GM21447 (cell line): ENCODE data around the gene UBASH3B.

Source experiments
- ATAC-seq: cut with Tn5 transposase; IDR thresholded peaks from one replicate; pipeline ENCODE4 v1.9.1; 2021; ENCODE audit not compliant: unreplicated experiment

The UBASH3B gene

GRCh38 chr11:122754553-122755322 lies 99.2 kb downstream of the UBASH3B start:
- no peak for ATAC-seq

- no peak for ATAC-seq
Observed at GRCh38 chr11:122755409-122755808, 99.9 kb downstream of the UBASH3B start.

GRCh38 chr11:122755941-122756340 lies 100.4 kb downstream of the UBASH3B start:
- no peak for ATAC-seq

- ATAC-seq, result peak; percentile 85
Observed at GRCh38 chr11:122756417-122756816, 100.9 kb downstream of the UBASH3B start.

- no peak for ATAC-seq
Observed at GRCh38 chr11:122757201-122757600, 101.7 kb downstream of the UBASH3B start.

- ATAC-seq, result no peak
Observed at GRCh38 chr11:122758339-122758738, 102.8 kb downstream of the UBASH3B start.

GRCh38 chr11:122758974-122759373 lies 103.5 kb downstream of the UBASH3B start:
- ATAC-seq, result no peak

- no peak for ATAC-seq
Observed at GRCh38 chr11:122763108-122763507, 107.6 kb downstream of the UBASH3B start.

GRCh38 chr11:122764371-122765090 lies 109.0 kb downstream of the UBASH3B start:
- no peak for ATAC-seq

GRCh38 chr11:122765487-122766131 lies 110.1 kb downstream of the UBASH3B start:
- no peak for ATAC-seq

GRCh38 chr11:122769126-122769780 lies 113.7 kb downstream of the UBASH3B start:
- ATAC-seq, result no peak

- no peak for ATAC-seq
Observed at GRCh38 chr11:122772945-122773344, 117.4 kb downstream of the UBASH3B start.

- ATAC-seq, result no peak
Observed at GRCh38 chr11:122773781-122774266, 118.3 kb downstream of the UBASH3B start.

GRCh38 chr11:122775675-122776271 lies 120.3 kb downstream of the UBASH3B start:
- ATAC-seq, result no peak

- ATAC-seq, result no peak
Observed at GRCh38 chr11:122776546-122776945, 121.0 kb downstream of the UBASH3B start.

GRCh38 chr11:122777343-122777742 lies 121.8 kb downstream of the UBASH3B start:
- no peak for ATAC-seq

- no peak for ATAC-seq
Observed at GRCh38 chr11:122778148-122778547, 122.6 kb downstream of the UBASH3B start.

- ATAC-seq, result no peak
Observed at GRCh38 chr11:122779047-122779629, 123.6 kb downstream of the UBASH3B start.

- ATAC-seq, result no peak
Observed at GRCh38 chr11:122780296-122780949, 124.9 kb downstream of the UBASH3B start.
